ENCODE measurements around the gene TAF8.

TAF8 gene

DNA sequence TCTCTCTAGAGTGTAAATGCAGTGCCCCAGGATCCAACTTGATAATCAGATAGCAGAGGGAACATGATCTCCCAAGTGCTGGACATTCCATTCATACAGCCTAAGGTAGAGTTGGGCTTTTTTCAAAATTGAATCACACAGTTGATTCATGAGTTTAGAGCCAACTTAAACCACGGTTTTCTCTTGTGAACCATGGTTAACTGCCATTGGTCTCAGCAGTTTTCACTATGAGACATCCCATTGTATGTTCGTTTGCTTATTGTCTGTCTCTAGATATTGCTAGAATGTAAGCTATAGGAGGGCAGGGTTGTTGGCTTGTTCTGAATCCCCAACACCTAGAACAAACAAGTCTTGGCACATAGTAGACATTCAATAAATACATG, 37.2 kb upstream of the TAF8 start:
- Histone ChIP-seq H3K27ac (ENCODE audit: low read depth, low read length) (no peak overlapping the region), H3K27me3 (ENCODE audit: insufficient read depth, low read length) (no peaks in the 10 kb centered on the region), H3K79me2 (ENCODE audit: control insufficient read depth, insufficient read depth, low read length, unreplicated experiment) (peaks cover 14% of the 10 kb centered on the region), H3K36me3 (ENCODE audit: insufficient read depth, low read length) (no peaks in the 10 kb centered on the region), H3K4me1 (ENCODE audit: control insufficient read depth, insufficient read depth, low read length, unreplicated experiment) (peaks cover 11% of the 10 kb centered on the region), H2AFZ (ENCODE audit: low read length, unreplicated experiment) (no peak overlapping the region), H3K4me3 (ENCODE audit: low read depth, low read length) (no peak overlapping the region)

DNA sequence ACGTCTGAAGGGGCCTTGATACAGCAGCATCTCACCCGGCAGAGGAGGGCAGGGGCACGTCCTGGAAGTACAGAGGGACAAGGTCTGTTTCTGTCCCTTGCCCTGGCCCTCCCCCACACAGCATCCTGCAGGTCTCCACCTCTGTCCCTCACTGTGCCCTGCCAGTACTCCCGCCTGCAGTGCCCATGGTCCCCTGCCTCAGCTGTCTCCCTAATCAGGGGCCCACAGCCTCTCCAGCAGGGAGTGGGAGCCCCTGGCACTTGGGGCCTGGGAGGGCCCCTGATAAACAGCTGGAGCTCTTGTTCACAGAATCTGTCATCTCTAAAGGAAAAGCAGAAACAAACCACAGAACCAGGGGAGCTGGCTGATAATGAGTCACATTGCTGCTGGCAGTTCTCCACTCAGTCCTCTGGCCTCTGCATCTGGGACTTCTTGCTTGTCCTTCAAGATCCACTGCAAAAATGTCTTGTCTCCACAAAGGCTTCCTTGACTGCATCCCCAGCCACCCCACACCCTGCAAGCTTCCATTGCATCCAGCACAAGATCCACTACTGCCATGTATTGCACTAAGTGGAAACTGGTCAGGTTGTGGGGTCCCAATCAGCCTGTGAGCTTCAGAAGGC, 33.2 kb upstream of the TAF8 start:
- Histone ChIP-seq H2AFZ (ENCODE audit: low read length, unreplicated experiment) (no peak overlapping the region), H3K4me3 (ENCODE audit: low read depth, low read length) (no peak overlapping the region), H3K36me3 (ENCODE audit: insufficient read depth, low read length) (0 out of 2 replicates have a peak, but pooled peaks cover 2% of the 10 kb centered on the region), H3K27me3 (ENCODE audit: insufficient read depth, low read length) (no peaks in the 10 kb centered on the region), H3K79me2 (ENCODE audit: control insufficient read depth, insufficient read depth, low read length, unreplicated experiment) (peaks cover 21% of the 10 kb centered on the region), H3K27ac (ENCODE audit: low read depth, low read length) (no peak overlapping the region), H3K4me1 (ENCODE audit: control insufficient read depth, insufficient read depth, low read length, unreplicated experiment) (peaks cover 11% of the 10 kb centered on the region)

DNA sequence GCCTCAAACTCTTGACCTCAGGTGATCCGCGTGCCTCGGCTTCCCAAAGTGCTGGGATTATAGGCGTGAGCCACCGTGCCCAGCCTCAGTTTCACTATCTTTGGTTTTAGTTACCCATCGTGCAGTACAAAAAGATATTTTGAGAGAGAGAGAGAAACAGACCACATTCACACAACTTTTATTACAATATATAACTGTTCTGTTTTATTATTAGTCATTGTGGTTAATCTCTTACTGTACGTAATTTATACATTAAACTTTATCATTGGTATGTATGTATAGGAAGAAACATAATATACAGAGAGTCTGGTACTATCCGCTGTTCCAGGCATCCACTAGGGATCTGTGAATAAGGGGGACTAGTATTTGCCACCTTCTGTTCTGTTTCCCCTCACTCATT, 29.4 kb upstream of the TAF8 start:
- H3K27me3 ChIP-seq (ENCODE audit: insufficient read depth, low read length), result no peaks in the 10 kb centered on the region
- H3K27ac ChIP-seq (ENCODE audit: low read depth, low read length), result no peak overlapping the region
- H3K4me3 ChIP-seq (ENCODE audit: low read depth, low read length), result no peak overlapping the region
- peaks cover 11% of the 10 kb centered on the region for H3K4me1 ChIP-seq (ENCODE audit: control insufficient read depth, insufficient read depth, low read length, unreplicated experiment)
- peaks cover 3% of the 10 kb centered on the region; the same call in 1 of the 2 replicates for H3K36me3 ChIP-seq (ENCODE audit: insufficient read depth, low read length)
- no peak overlapping the region for H2AFZ ChIP-seq (ENCODE audit: low read length, unreplicated experiment)
- H3K79me2 ChIP-seq (ENCODE audit: control insufficient read depth, insufficient read depth, low read length, unreplicated experiment), result peaks cover 36% of the 10 kb centered on the region

GRCh38 chr6:42021847-42022754, 28.2 kb upstream of the TAF8 start:
- no peak overlapping the region for H3K4me3 ChIP-seq (ENCODE audit: low read depth, low read length)
- H3K4me1 ChIP-seq (ENCODE audit: control insufficient read depth, insufficient read depth, low read length, unreplicated experiment), result peaks cover 5% of the 10 kb centered on the region
- H3K27ac ChIP-seq (ENCODE audit: low read depth, low read length), result no peak overlapping the region
- no peaks in the 10 kb centered on the region for H3K27me3 ChIP-seq (ENCODE audit: insufficient read depth, low read length)
- H3K79me2 ChIP-seq (ENCODE audit: control insufficient read depth, insufficient read depth, low read length, unreplicated experiment), result peaks cover 41% of the 10 kb centered on the region
- H3K36me3 ChIP-seq (ENCODE audit: insufficient read depth, low read length), result peaks cover 10% of the 10 kb centered on the region; the same call in 1 of the 2 replicates
- no peak overlapping the region for H2AFZ ChIP-seq (ENCODE audit: low read length, unreplicated experiment)

DNA sequence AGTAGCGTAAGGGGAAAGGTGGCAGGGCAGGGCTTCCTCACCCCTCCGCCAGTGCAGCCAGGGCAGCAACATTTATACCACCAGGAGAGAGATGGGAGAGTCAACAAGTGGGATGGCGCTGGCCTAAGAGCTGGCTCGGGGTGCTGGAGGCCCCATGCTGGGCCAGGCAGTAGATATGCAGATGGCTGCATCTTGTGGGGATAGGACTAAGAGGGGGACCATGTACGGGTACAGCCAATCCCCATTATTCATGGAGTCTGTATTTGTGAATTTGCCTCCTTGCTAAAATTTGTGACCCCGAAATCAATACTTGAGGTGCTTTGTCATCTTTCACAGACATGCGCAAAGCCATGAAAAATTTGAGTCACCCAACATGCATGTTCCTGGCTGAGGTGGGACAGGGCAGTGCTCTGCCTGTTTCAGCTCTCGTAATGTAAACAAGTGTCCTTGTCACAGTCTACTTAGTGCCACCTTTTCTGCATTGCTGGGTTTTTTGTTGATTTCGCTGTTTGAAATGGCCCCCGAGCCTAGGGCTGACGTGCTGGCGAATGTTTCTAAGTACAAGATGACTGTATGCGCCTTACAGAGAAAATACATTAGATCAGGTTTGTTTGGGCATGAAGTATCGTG, 27.5 kb upstream of the TAF8 start:
- peaks cover 44% of the 10 kb centered on the region for H3K79me2 ChIP-seq (ENCODE audit: control insufficient read depth, insufficient read depth, low read length, unreplicated experiment)
- no peak overlapping the region for H2AFZ ChIP-seq (ENCODE audit: low read length, unreplicated experiment)

GRCh38 chr6:42025066-42025844, 25.1 kb upstream of the TAF8 start:
- no peaks in the 10 kb centered on the region for H3K27me3 ChIP-seq (ENCODE audit: insufficient read depth, low read length)
- H3K27ac ChIP-seq (ENCODE audit: low read depth, low read length), result no peak overlapping the region
- H3K4me3 ChIP-seq (ENCODE audit: low read depth, low read length), result no peak overlapping the region
- H3K36me3 ChIP-seq (ENCODE audit: insufficient read depth, low read length), result peaks cover 10% of the 10 kb centered on the region; the same call in 1 of the 2 replicates
- H3K4me1 ChIP-seq (ENCODE audit: control insufficient read depth, insufficient read depth, low read length, unreplicated experiment), result peaks cover 13% of the 10 kb centered on the region
- no peak overlapping the region for H2AFZ ChIP-seq (ENCODE audit: low read length, unreplicated experiment)
- peaks cover 52% of the 10 kb centered on the region for H3K79me2 ChIP-seq (ENCODE audit: control insufficient read depth, insufficient read depth, low read length, unreplicated experiment)

More for the DNA sequence above, 27.5 kb upstream of the TAF8 start:
- Histone ChIP-seq H3K4me3 (ENCODE audit: low read depth, low read length) (no peak overlapping the region), H3K27ac (ENCODE audit: low read depth, low read length) (no peak overlapping the region), H3K36me3 (ENCODE audit: insufficient read depth, low read length) (peaks cover 10% of the 10 kb centered on the region; the same call in 1 of the 2 replicates), H3K27me3 (ENCODE audit: insufficient read depth, low read length) (no peaks in the 10 kb centered on the region), H3K4me1 (ENCODE audit: control insufficient read depth, insufficient read depth, low read length, unreplicated experiment) (peaks cover under 1% of the 10 kb centered on the region)

DNA sequence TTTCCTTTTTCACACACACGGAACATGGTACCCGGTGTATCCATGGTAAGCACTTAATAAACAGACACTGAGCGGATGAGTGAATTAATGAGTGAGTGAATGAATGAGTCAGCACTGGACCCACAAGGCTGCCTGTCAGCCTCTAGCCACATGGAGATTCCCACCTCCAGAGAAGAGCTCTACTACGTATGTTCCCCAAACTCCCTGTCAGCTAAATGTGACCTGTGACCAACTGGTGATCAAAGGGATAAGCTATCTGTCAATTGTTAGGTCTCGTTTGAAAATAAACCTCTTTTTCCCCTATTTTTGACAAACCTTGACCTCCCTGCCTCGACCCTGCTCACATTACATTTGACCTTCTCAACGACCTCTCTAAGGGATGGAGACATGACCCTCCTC, 24.5 kb upstream of the TAF8 start:
- Histone ChIP-seq H3K36me3 (ENCODE audit: insufficient read depth, low read length) (peaks cover 10% of the 10 kb centered on the region; the same call in 1 of the 2 replicates), H3K27me3 (ENCODE audit: insufficient read depth, low read length) (no peaks in the 10 kb centered on the region), H2AFZ (ENCODE audit: low read length, unreplicated experiment) (no peak overlapping the region), H3K4me1 (ENCODE audit: control insufficient read depth, insufficient read depth, low read length, unreplicated experiment) (peaks cover 16% of the 10 kb centered on the region), H3K79me2 (ENCODE audit: control insufficient read depth, insufficient read depth, low read length, unreplicated experiment) (peaks cover 57% of the 10 kb centered on the region), H3K4me3 (ENCODE audit: low read depth, low read length) (no peak overlapping the region), H3K27ac (ENCODE audit: low read depth, low read length) (no peak overlapping the region)

DNA sequence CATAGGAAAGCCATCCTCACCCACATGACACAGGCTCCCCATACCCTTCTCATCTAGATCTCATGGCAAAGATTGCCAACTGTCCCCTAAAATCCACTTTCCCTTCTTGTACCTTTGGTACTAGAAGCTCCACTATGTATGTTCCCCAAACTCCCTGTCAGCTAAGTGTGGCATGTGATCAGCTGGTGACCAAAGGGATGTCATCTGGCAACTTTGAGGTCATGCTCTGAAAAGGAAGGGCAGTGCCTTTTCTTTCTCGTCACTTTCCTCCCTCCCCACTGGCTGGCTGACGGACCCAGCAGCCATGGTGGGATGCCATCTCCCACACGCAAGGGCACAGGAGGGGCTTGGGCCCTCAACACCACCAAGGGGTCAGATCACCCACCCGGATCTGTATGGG, 23.8 kb upstream of the TAF8 start:
- no peak overlapping the region for H2AFZ ChIP-seq (ENCODE audit: low read length, unreplicated experiment)
- H3K27me3 ChIP-seq (ENCODE audit: insufficient read depth, low read length), result no peaks in the 10 kb centered on the region
- H3K4me1 ChIP-seq (ENCODE audit: control insufficient read depth, insufficient read depth, low read length, unreplicated experiment), result peaks cover 21% of the 10 kb centered on the region
- H3K4me3 ChIP-seq (ENCODE audit: low read depth, low read length), result no peak overlapping the region
- H3K79me2 ChIP-seq (ENCODE audit: control insufficient read depth, insufficient read depth, low read length, unreplicated experiment), result peaks cover 51% of the 10 kb centered on the region
- H3K36me3 ChIP-seq (ENCODE audit: insufficient read depth, low read length), result peaks cover 10% of the 10 kb centered on the region; the same call in 1 of the 2 replicates
- no peak overlapping the region for H3K27ac ChIP-seq (ENCODE audit: low read depth, low read length)

DNA sequence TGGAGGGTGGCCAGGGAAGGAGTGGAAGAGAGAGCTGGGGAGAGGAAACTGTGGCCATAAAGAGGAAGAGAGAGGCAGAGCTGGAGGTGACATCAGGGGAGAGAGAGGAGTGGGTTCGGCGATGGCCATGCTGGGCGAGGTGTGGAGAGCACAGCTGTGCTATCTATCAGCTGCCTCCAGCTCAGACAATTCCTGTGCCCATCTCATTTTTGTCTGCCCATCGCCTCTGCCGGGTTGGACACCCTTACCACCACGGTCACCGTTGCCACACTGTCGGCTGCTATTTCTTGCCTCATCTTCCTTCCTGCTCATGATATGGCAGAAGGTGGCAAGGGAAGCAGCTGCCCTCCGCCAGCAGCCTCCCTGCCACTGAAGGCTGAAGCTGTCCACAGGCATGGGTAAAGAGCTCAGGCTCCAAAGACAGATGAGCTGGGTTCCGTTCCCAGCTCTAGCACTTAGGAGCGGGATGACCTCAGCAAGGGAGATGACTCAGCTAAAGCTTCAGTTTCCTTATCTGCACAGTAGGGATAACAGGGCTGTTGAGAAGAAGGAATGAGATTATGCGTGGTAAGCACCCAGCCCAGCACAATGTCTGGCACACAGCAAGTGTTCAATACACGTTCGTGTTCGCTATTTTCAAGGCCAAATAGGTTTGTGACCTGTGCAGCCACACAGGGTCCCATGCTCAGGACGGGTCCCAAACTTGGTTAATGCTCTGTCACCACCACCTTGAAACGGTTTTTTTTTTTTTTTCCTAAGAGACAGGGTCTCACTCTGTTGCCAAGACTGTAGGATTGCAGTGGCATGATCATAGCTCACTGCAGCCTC, 21.9 kb upstream of the TAF8 start:
- Histone ChIP-seq H3K27me3 (ENCODE audit: insufficient read depth, low read length) (no peaks in the 10 kb centered on the region), H3K27ac (ENCODE audit: low read depth, low read length) (peak overlapping the region; percentile 54), H3K4me1 (ENCODE audit: control insufficient read depth, insufficient read depth, low read length, unreplicated experiment) (peaks cover 21% of the 10 kb centered on the region), H2AFZ (ENCODE audit: low read length, unreplicated experiment) (peak overlapping the region; percentile 14), H3K79me2 (ENCODE audit: control insufficient read depth, insufficient read depth, low read length, unreplicated experiment) (peaks cover 45% of the 10 kb centered on the region), H3K36me3 (ENCODE audit: insufficient read depth, low read length) (peaks cover 7% of the 10 kb centered on the region; the same call in 1 of the 2 replicates), H3K4me3 (ENCODE audit: low read depth, low read length) (no peak overlapping the region)
